Measurements from ENCODE around the gene CRHR2. TPM values are rescaled to one million over a fixed set of nuclear protein-coding genes. Genes with fewer than 3 reads are reported as not detected.

Gene CRHR2
- total RNA-seq, 2 donors from 2014 or later, result 0.22 to 0.47 TPM

- no peak for DNase-seq (ENCODE audit: low spot score)
- TF ChIP-seq CTCF (IDR thresholded peaks at IDR 0.05), result no peak
- no peak overlapping the region for H3K27ac ChIP-seq
- no peaks in the 10 kb centered on the region for H3K36me3 ChIP-seq
- peaks cover 0 to 18% of the 10 kb centered on the region in 2 donors for H3K4me1 ChIP-seq
- H3K9me3 ChIP-seq, result no peaks in the 10 kb centered on the region
- H3K27me3 ChIP-seq, result no peaks in the 10 kb centered on the region
- no peak overlapping the region for H3K4me3 ChIP-seq
Measured at GRCh38 chr7:30710669-30711068, 28.4 kb upstream of the CRHR2 start.

GRCh38 chr7:30709549-30709948, 27.3 kb upstream of the CRHR2 start:
- Histone ChIP-seq H3K27me3 (no peaks in the 10 kb centered on the region), H3K36me3 (no peaks in the 10 kb centered on the region), H3K4me3 (no peak overlapping the region), H3K27ac (peak overlapping the region in 1 of 2 donors; percentile 43), H3K4me1 (peaks cover 0 to 18% of the 10 kb centered on the region in 2 donors), H3K9me3 (no peaks in the 10 kb centered on the region)
- TF ChIP-seq CTCF (IDR thresholded peaks at IDR 0.05), result no peak
- no peak for DNase-seq (ENCODE audit: low spot score)

- Histone ChIP-seq H3K4me3 (no peak overlapping the region), H3K4me1 (peaks cover 0 to 18% of the 10 kb centered on the region in 2 donors), H3K27me3 (no peaks in the 10 kb centered on the region), H3K9me3 (no peaks in the 10 kb centered on the region), H3K36me3 (no peaks in the 10 kb centered on the region), H3K27ac (peak overlapping the region in 1 of 2 donors; percentile 43)
- no peak for TF ChIP-seq CTCF (IDR thresholded peaks at IDR 0.05)
- peak; percentile 76 for DNase-seq (ENCODE audit: low spot score)
Measured at GRCh38 chr7:30708983-30709382, 26.7 kb upstream of the CRHR2 start.

- peaks cover 0 to 18% of the 10 kb centered on the region in 2 donors for H3K4me1 ChIP-seq
- H3K36me3 ChIP-seq, result no peaks in the 10 kb centered on the region
- peak overlapping the region in 1 of 2 donors; percentile 40 for H3K27ac ChIP-seq
- DNase-seq (ENCODE audit: low spot score), result no peak
- no peaks in the 10 kb centered on the region for H3K27me3 ChIP-seq
- no peak for TF ChIP-seq CTCF (IDR thresholded peaks at IDR 0.05)
- no peak overlapping the region for H3K4me3 ChIP-seq
- H3K9me3 ChIP-seq, result no peaks in the 10 kb centered on the region
Measured at GRCh38 chr7:30708412-30708811, 26.2 kb upstream of the CRHR2 start.

GRCh38 chr7:30707391-30708357, 25.4 kb upstream of the CRHR2 start:
- no peak for TF ChIP-seq CTCF (IDR thresholded peaks at IDR 0.05)
- DNase-seq (ENCODE audit: low spot score), result peak; percentile 73
- H3K27me3 ChIP-seq, result no peaks in the 10 kb centered on the region
- H3K4me1 ChIP-seq, result peaks cover 0 to 18% of the 10 kb centered on the region in 2 donors
- H3K27ac ChIP-seq, result peak overlapping the region in 1 of 2 donors; percentile 41
- H3K4me3 ChIP-seq, result no peak overlapping the region
- no peaks in the 10 kb centered on the region for H3K9me3 ChIP-seq
- H3K36me3 ChIP-seq, result no peaks in the 10 kb centered on the region

Measured in right atrium auricular region (tissue), 2 donors.